HG02885 (cell line): ENCODE measurements around the gene ARL8A.
"Not testable (repeated sequence)": the region's sequence is repeated elsewhere in the genome, so short reads cannot be mapped to it uniquely, and the experiment has no call there.

Experiments used
- ATAC-seq: cut with Tn5 transposase; IDR thresholded peaks from one replicate; pipeline ENCODE4 v1.9.1; 2021; ENCODE audit warnings: mild to moderate bottlenecking; ENCODE audit not compliant: unreplicated experiment, poor library complexity

Gene ARL8A

GRCh38 chr1:202123336-202123813 is 21.2 kb downstream of the ARL8A start:
- ATAC-seq: no peak

GRCh38 chr1:202122639-202123335 is 21.8 kb downstream of the ARL8A start, which contains the start of gene GPR37L1:
Gene GPR37L1, plus strand, starts transcription at chr1:202122917. Its CDS starts 47 bp downstream, at chr1:202122964.
- ATAC-seq: no peak

GRCh38 chr1:202121006-202121405 is 23.5 kb downstream of the ARL8A start:
- ATAC-seq: no peak

GRCh38 chr1:202117898-202118371 is 26.6 kb downstream of the ARL8A start:
- ATAC-seq: no peak

GRCh38 chr1:202116287-202116686 is 28.2 kb downstream of the ARL8A start:
- ATAC-seq: no peak

GRCh38 chr1:202113690-202114300 is 30.7 kb downstream of the ARL8A start:
- ATAC-seq: peak; percentile 56

GRCh38 chr1:202112859-202113689 is 31.5 kb downstream of the ARL8A start:
- no peak for ATAC-seq

GRCh38 chr1:202111589-202111988 is 32.9 kb downstream of the ARL8A start:
- not testable (repeated sequence) for ATAC-seq

GRCh38 chr1:202110977-202111376 is 33.6 kb downstream of the ARL8A start:
- no peak for ATAC-seq

- no peak for ATAC-seq
Measured at GRCh38 chr1:202107801-202108731, 36.5 kb downstream of the ARL8A start.

- no peak for ATAC-seq
Measured at GRCh38 chr1:202107321-202107761, 37.2 kb downstream of the ARL8A start.

GRCh38 chr1:202106340-202107254 is 37.9 kb downstream of the ARL8A start:
- no peak for ATAC-seq

GRCh38 chr1:202105571-202106339 is 38.8 kb downstream of the ARL8A start:
- no peak for ATAC-seq

GRCh38 chr1:202104073-202104472 is 40.5 kb downstream of the ARL8A start:
- ATAC-seq: no peak

- ATAC-seq: no peak
Measured at GRCh38 chr1:202101184-202101583, 43.4 kb downstream of the ARL8A start.

- ATAC-seq: no peak
Measured at GRCh38 chr1:202093858-202094257, 50.7 kb downstream of the ARL8A start.

GRCh38 chr1:202090994-202091393 is 53.5 kb downstream of the ARL8A start:
- no peak for ATAC-seq

GRCh38 chr1:202088206-202088605 is 56.3 kb downstream of the ARL8A start:
- ATAC-seq: no peak
